Transverse colon (tissue), 3 donors: ENCODE data around the gene SEC14L2.

Experiments used
- CTCF ChIP-seq, 5 experiments: fragments of 200-600 bp in 3 of 5; fragments of 450-650 bp in 2 of 5; sonication (generic) in 3 of 5; IDR thresholded peaks; 1 replicate in 2 of 5; 2 replicates in 3 of 5; pipeline ENCODE4 v1.5.1; 2016 to 2017; ENCODE audit warnings: antibody characterized with exemption in 5 of 5, inconsistent platforms in 3 of 5, mild to moderate bottlenecking in 2 of 5, moderate library complexity in 1 of 5
- POLR2A ChIP-seq: fragments of 450-650 bp; IDR thresholded peaks from one replicate; pipeline ENCODE4 v1.6.1; 2016; ENCODE audit warnings: antibody characterized with exemption, mild to moderate bottlenecking, moderate library complexity

- no peak for TF ChIP-seq POLR2A
- TF ChIP-seq CTCF (IDR thresholded peaks at IDR 0.05), result no peak
Observed at GRCh38 chr22:30459181-30460052, 62.6 kb downstream of the SEC14L2 start.
